ENCODE measurements around the gene NAAA. TPM values are rescaled to one million over a fixed set of nuclear protein-coding genes. Genes with fewer than 3 reads are reported as not detected.

Gene NAAA
- 35.7 and 51.2 TPM in 2 replicates for total RNA-seq

GRCh38 chr4:75940692-75941253, at the start of gene NAAA:
NAAA (minus strand) TSS chr4:75941013; CDS start chr4:75940949, 64 bp downstream.

GRCh38 chr4:75902352-75902751, 38.5 kb downstream of the NAAA start, which contains the start of gene PPEF2:
PPEF2 (minus strand) TSS chr4:75902452; CDS start chr4:75896325, 6,127 bp downstream.

Other genes with a start within 250 kb of the NAAA start
- 132 and 175 TPM in 2 replicates for gene USO1, start 216.4 kb downstream of the NAAA start, total RNA-seq
- gene PPEF2, start 38.6 kb downstream of the NAAA start, total RNA-seq, result 0.03 TPM in 1 of 2 replicates, not detected in the other
- gene SDAD1, start 49.9 kb upstream of the NAAA start, total RNA-seq, result 27.2 and 34.3 TPM in 2 replicates
- not detected in 2 replicates for gene CXCL9, start 66.5 kb upstream of the NAAA start, total RNA-seq
- not detected in 2 replicates for gene CXCL10, start 82.5 kb upstream of the NAAA start, total RNA-seq
- not detected in 2 replicates for gene CXCL11, start 95.1 kb upstream of the NAAA start, total RNA-seq
- not detected in 2 replicates for gene ART3, start 133.7 kb upstream of the NAAA start, total RNA-seq
- 40.3 and 47.8 TPM in 2 replicates for gene NUP54, start 207.4 kb upstream of the NAAA start, total RNA-seq

Data from smooth muscle cell of the pulmonary artery (primary cell).